A673 (cell line): ENCODE results near the gene PRM2. TPM values are rescaled to one million over a fixed set of nuclear protein-coding genes. Genes with fewer than 3 reads are reported as not detected.

Experiments
- BruUV-seq: library from RNA; stranded (reverse); fragments of 400-500 nt; replicated peaks from 2 replicates; lab custom pipeline; 2021; lab: Mats Ljungman, UMichigan
- CTCF ChIA-PET: fragments of 300-600 bp; sonication (Branson Sonifier 250); formaldehyde crosslinking; loops from one replicate; lab custom pipeline; 2022; ENCODE audit warnings: antibody characterized with exemption; lab: Charles Lee
- POLR2A ChIA-PET: fragments of 300-600 bp; sonication (Branson Sonifier 250); formaldehyde crosslinking; loops from one replicate; lab custom pipeline; 2022; ENCODE audit warnings: antibody characterized with exemption; ENCODE audit not compliant: low non-redundant PET; lab: Charles Lee
- DNase-seq: peaks from one replicate; pipeline ENCODE4 v3.0.0-alpha.2; 2015; ENCODE audit warnings: low spot score
- H3K27ac ChIP-seq: fragments of 200-600 bp; sonication (generic); 2 replicates; pipeline ENCODE4 v1.5.1; 2016; ENCODE audit warnings: mixed run types, low read depth, mild to moderate bottlenecking, mixed read lengths, antibody characterized with exemption, low read length; ENCODE audit not compliant: poor library complexity, severe bottlenecking
- H3K27me3 ChIP-seq: fragments of 200-600 bp; sonication (generic); replicated peaks from 2 replicates; pipeline ENCODE4 v1.6.1; 2017; ENCODE audit warnings: mixed run types, low read depth, mild to moderate bottlenecking, mixed read lengths, antibody characterized with exemption, low read length; ENCODE audit not compliant: insufficient read depth, poor library complexity
- H3K36me3 ChIP-seq: fragments of 200-600 bp; sonication (generic); 2 replicates; pipeline ENCODE4 v1.6.1; 2016; ENCODE audit warnings: mixed run types, mild to moderate bottlenecking, mixed read lengths, antibody characterized with exemption, low read length; ENCODE audit not compliant: insufficient read depth, poor library complexity, severe bottlenecking
- H3K4me1 ChIP-seq: fragments of 200-600 bp; sonication (generic); 2 replicates; pipeline ENCODE4 v1.6.1; 2017; ENCODE audit warnings: mixed run types, mild to moderate bottlenecking, mixed read lengths, antibody characterized with exemption, low read length; ENCODE audit not compliant: insufficient read depth, poor library complexity, severe bottlenecking
- H3K4me3 ChIP-seq: fragments of 200-600 bp; sonication (generic); 2 replicates; pipeline ENCODE4 v1.5.1; 2016; ENCODE audit warnings: low read depth, mixed run types, mild to moderate bottlenecking, mixed read lengths, low read length; ENCODE audit not compliant: poor library complexity, severe bottlenecking
- H3K9me3 ChIP-seq: fragments of 200-600 bp; sonication (generic); 2 replicates; pipeline ENCODE4 v1.6.1; 2016; ENCODE audit warnings: mixed run types, low read depth, mild to moderate bottlenecking, mixed read lengths, antibody characterized with exemption, low read length; ENCODE audit not compliant: poor library complexity, severe bottlenecking
- EZH2 ChIP-seq: fragments of 200-600 bp; sonication (generic); IDR thresholded peaks from 2 replicates; pipeline ENCODE4 v1.6.1; 2017; ENCODE audit warnings: borderline replicate concordance, low read depth, mild to moderate bottlenecking, mixed read lengths, antibody characterized with exemption, low read length; ENCODE audit not compliant: poor library complexity, severe bottlenecking
- intact Hi-C: fragments of 100-400 bp; cut with micrococcal nuclease; formaldehyde crosslinking; loops from one replicate; pipeline ENCODE4 v1.10.0; 2022; ENCODE audit not compliant: unreplicated experiment
- total RNA-seq: library from RNA; stranded (reverse); gene quantifications from 2 replicates; pipeline ENCODE4 v1.2.3, GENCODE V29; 2021
- TF ChIP-seq, protein P1 (sequence below): fragments of 300-800, 200-600 bp; sonication (generic); conservative IDR thresholded peaks from 2 replicates; pipeline ENCODE4 v1.5.1; 2017; ENCODE audit warnings: low read depth, mild to moderate bottlenecking, antibody characterized with exemption, low read length, moderate library complexity, mixed read lengths

The PRM2 gene
- total RNA-seq, 1 experiment from 2014 or later, result not detected

DNA sequence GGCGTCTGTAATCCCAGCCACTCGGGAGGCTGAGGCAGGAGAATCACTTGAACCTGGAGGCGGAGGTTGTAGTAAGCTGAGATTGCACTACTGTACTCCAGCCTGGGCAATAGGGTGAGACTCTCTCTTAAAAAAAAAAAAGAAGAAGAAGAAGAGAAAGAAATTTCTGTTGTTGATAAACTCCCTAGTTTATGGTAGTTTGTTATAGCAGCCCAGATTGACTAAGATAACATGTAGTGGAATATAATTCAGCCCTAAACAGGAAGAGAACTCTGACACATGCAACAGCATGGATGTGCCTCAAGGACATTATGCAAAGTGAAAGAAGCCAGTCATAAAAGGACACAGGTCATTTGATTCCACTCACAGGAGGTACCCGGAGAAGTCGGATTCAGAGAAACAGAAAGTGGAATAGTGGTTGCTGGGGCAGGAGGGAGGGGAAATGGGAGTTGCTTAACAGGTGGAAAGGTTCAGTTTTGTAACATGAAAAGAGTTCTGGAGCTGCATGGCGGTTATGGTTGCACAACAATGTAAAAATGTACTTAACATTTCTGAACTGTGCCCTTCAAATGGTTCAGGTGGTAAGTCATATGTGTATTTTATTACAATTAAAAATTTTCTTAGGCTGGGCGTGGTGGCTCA lies 30.8 kb upstream of the PRM2 start:
- no peaks in the 10 kb centered on the region for H3K4me1 ChIP-seq
- intact Hi-C loops, result no loop called here
- no peaks in the 10 kb centered on the region for H3K9me3 ChIP-seq
- no peak overlapping the region for H3K4me3 ChIP-seq
- no peak overlapping the region for H3K27ac ChIP-seq
- no peaks in the 10 kb centered on the region for H3K27me3 ChIP-seq
- H3K36me3 ChIP-seq, result no peaks in the 10 kb centered on the region
- BruUV-seq, result no TSS peak
- TF ChIP-seq, protein P1, sequence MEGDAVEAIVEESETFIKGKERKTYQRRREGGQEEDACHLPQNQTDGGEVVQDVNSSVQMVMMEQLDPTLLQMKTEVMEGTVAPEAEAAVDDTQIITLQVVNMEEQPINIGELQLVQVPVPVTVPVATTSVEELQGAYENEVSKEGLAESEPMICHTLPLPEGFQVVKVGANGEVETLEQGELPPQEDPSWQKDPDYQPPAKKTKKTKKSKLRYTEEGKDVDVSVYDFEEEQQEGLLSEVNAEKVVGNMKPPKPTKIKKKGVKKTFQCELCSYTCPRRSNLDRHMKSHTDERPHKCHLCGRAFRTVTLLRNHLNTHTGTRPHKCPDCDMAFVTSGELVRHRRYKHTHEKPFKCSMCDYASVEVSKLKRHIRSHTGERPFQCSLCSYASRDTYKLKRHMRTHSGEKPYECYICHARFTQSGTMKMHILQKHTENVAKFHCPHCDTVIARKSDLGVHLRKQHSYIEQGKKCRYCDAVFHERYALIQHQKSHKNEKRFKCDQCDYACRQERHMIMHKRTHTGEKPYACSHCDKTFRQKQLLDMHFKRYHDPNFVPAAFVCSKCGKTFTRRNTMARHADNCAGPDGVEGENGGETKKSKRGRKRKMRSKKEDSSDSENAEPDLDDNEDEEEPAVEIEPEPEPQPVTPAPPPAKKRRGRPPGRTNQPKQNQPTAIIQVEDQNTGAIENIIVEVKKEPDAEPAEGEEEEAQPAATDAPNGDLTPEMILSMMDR, result no peak
- TF ChIP-seq EZH2, result no peak
- ChIA-PET CTCF (no interaction called here), POLR2A (no interaction called here)
- DNase-seq, result no peak

DNA sequence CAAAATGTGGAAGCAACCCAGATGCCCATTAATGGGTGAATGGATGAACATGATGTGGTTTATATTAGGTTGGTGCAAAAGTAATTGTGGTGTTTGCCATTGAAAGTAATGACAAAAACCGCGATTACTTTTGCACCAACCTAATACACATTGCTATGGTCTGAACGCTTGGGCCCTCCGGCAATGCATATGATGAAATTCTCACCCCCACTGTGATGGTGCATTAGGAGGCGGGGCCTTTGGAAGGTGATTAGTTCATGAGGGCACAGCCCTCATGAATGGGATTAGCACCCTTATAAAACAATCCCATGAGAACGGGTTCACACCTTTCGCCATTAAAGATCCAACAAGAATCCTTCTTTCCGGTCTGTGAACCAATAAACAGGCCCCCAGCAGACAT lies 30.1 kb upstream of the PRM2 start:
- Histone ChIP-seq H3K9me3 (no peaks in the 10 kb centered on the region), H3K4me3 (no peak overlapping the region), H3K4me1 (no peaks in the 10 kb centered on the region), H3K27ac (no peak overlapping the region), H3K36me3 (no peaks in the 10 kb centered on the region), H3K27me3 (no peaks in the 10 kb centered on the region)
- ChIA-PET POLR2A (no interaction called here), CTCF (no interaction called here)
- no peak for DNase-seq
- BruUV-seq, result no TSS peak
- intact Hi-C loops, result no loop called here
- TF ChIP-seq, protein P1, result no peak
- TF ChIP-seq EZH2, result no peak

DNA sequence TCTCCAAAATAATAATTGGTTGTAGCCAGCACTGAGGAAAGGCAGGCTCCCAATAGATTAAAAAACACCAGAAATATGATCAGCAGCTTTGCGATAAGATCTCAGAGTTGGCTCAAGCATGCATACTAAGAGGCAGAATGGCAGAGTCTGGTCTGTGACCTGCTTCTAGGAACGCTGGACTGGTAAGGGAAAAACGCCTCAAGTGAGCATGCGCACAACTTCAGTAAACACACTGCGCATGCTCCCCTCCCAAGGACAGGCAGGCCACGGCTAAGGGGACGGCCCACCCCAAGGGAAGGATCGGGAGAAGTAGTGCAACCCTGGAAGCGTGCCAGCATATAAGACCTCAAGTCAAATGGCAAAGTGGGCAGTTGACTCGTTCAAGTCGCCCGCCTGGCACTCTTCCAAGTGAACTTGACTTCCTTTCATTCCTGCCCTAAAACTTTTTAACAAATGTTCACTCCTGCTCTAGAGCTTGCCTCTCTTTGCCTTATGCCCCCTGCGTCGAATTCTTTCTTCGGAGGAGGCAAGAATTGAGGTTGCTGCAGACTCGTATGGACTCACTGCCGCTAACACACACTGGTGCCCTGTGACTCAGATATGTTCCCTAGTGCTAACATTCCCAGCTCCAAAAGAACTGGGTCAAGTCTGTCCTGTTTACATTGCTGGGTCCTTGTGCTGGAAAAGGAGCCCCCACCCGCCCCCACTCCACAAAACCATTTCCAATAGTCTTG lies 27.3 kb upstream of the PRM2 start:
- Histone ChIP-seq H3K27me3 (no peaks in the 10 kb centered on the region), H3K4me1 (no peaks in the 10 kb centered on the region), H3K27ac (no peak overlapping the region), H3K4me3 (no peak overlapping the region), H3K36me3 (no peaks in the 10 kb centered on the region), H3K9me3 (no peaks in the 10 kb centered on the region)
- CTCF ChIA-PET, result no interaction called here
- TF ChIP-seq EZH2, result no peak
- TF ChIP-seq, protein P1, result no peak
- intact Hi-C loops, result no loop called here
- POLR2A ChIA-PET, result no interaction called here
- no TSS peak for BruUV-seq
- no peak for DNase-seq
